Measurements from ENCODE around the gene ORM2. TPM values are rescaled to one million over a fixed set of nuclear protein-coding genes. Genes with fewer than 3 reads are reported as not detected.
A peak's percentile ranks its signal among the peaks of the same experiment; 100 is the strongest.

Gene ORM2
- total and polyA plus RNA-seq, 2 donors (not counting 1 experiment from before 2014, with no cell fraction given) = not detected

DNA sequence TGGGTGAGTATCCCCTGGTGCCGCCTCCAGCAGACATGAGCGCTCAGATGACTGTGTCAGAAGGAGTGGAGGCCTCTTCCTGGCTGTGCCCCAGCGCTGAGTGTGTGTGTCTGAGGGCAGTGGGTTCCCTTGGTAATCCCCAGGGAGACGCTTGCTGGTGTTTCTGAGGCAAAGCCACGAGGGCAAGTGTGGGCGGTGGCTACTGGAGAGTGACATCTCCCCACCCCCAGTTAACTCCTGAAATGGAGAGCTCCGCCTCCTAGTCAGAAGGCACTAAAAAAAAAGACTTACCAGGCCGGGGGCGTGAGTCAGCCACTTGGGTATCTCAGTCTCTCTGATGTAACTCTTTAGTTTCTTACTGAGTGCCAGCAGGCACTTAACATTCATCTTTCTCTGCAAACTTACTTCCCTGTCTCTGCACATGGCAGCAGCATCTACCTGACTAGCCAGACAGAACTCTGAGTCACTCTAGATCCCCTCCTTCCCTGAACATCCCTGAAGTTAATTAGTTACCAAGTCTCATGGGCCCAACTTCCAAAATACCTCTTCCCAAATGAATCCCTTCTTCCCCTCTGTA lies 19.3 kb downstream of the ORM2 start:
- H3K9ac ChIP-seq (ENCODE audit: low read length) = no peak overlapping the region
- peaks cover 44% of the 10 kb centered on the region for H3K4me1 Mint-ChIP-seq
- no peaks in the 10 kb centered on the region for H3K9me3 Mint-ChIP-seq (ENCODE audit: insufficient read depth)
- peaks cover 4 to 96% of the 10 kb centered on the region in 2 experiments for H3K36me3 ChIP-seq (replicated peaks in 1 of 2; ENCODE audit: control extremely low read depth in 1 of 2, control insufficient read depth in 1 of 2, extremely low read depth in 1 of 2, insufficient read depth in 2 of 2, low read length in 1 of 2)
- peak; percentile 94 for ATAC-seq (ENCODE audit: low read depth)
- peak overlapping the region; percentile 68 to 80 for H3K27ac ChIP-seq (ENCODE audit: low read length in 2 of 2)
- ChIA-PET CTCF (interaction anchor here (0.6 to 7.5 kb wide), 11 partner anchors 9 to 159 kb away, joined by 3 to 41 read pairs (median 4); partner anchors contain the start of gene AKNA), POLR2A (interaction anchor here (1.0 to 1.7 kb wide), 7 partner anchors 15 to 240 kb away, joined by 4 to 9 read pairs (median 5); partner anchors contain the start of gene AKNA)
- H3K9me3 ChIP-seq (ENCODE audit: control extremely low read depth in 1 of 3, control insufficient read depth in 2 of 3, insufficient read depth in 1 of 3, low read length in 2 of 3) = no peaks in the 10 kb centered on the region
- no peaks in the 10 kb centered on the region for H3K27me3 Mint-ChIP-seq
- peaks cover 65% of the 10 kb centered on the region for H4K20me1 ChIP-seq (ENCODE audit: control insufficient read depth, insufficient read depth, low read length, poor library complexity, severe bottlenecking)
- peak; percentile 91 for DNase-seq
- H3K4me1 ChIP-seq (ENCODE audit: control insufficient read depth in 2 of 2, insufficient read depth in 2 of 2, low read length in 2 of 2) = peaks cover 26 to 36% of the 10 kb centered on the region in 2 donors
- H3K4me3 ChIP-seq (ENCODE audit: control extremely low read depth in 1 of 5, extremely low read depth in 1 of 5, insufficient read depth in 1 of 5, low read depth in 2 of 5, low read length in 4 of 5) = no peak overlapping the region
- peak overlapping the region; percentile 97 for H3K27ac Mint-ChIP-seq
- intact Hi-C loops (cut with micrococcal nuclease) = loop anchor here (1.0 kb wide), 6 partner anchors 10 to 102 kb away; no protein-coding TSS in a partner anchor
- WGBS (ENCODE audit: insufficient coverage) = 0% methylated on average over 8 of the region's 9 CpGs
- H3K4me3 Mint-ChIP-seq = peak overlapping the region; percentile 83
- peak overlapping the region; percentile 53 for H3K4me2 ChIP-seq (replicated peaks; ENCODE audit: low read depth, low read length, poor library complexity, severe bottlenecking)
- no peak overlapping the region for H2AFZ ChIP-seq (ENCODE audit: insufficient read depth, low read depth, low read length, poor library complexity, severe bottlenecking)
- TF ChIP-seq, protein P1, sequence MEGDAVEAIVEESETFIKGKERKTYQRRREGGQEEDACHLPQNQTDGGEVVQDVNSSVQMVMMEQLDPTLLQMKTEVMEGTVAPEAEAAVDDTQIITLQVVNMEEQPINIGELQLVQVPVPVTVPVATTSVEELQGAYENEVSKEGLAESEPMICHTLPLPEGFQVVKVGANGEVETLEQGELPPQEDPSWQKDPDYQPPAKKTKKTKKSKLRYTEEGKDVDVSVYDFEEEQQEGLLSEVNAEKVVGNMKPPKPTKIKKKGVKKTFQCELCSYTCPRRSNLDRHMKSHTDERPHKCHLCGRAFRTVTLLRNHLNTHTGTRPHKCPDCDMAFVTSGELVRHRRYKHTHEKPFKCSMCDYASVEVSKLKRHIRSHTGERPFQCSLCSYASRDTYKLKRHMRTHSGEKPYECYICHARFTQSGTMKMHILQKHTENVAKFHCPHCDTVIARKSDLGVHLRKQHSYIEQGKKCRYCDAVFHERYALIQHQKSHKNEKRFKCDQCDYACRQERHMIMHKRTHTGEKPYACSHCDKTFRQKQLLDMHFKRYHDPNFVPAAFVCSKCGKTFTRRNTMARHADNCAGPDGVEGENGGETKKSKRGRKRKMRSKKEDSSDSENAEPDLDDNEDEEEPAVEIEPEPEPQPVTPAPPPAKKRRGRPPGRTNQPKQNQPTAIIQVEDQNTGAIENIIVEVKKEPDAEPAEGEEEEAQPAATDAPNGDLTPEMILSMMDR (IDR thresholded peaks at IDR 0.05) = no peak
- no peaks in the 10 kb centered on the region for H3K27me3 ChIP-seq (replicated peaks in 1 of 4; ENCODE audit: control extremely low read depth in 1 of 4, control insufficient read depth in 3 of 4, insufficient read depth in 4 of 4, low read length in 3 of 4)
- H3K79me2 ChIP-seq (ENCODE audit: control insufficient read depth, insufficient read depth, low read length) = peaks cover 39% of the 10 kb centered on the region

DNA sequence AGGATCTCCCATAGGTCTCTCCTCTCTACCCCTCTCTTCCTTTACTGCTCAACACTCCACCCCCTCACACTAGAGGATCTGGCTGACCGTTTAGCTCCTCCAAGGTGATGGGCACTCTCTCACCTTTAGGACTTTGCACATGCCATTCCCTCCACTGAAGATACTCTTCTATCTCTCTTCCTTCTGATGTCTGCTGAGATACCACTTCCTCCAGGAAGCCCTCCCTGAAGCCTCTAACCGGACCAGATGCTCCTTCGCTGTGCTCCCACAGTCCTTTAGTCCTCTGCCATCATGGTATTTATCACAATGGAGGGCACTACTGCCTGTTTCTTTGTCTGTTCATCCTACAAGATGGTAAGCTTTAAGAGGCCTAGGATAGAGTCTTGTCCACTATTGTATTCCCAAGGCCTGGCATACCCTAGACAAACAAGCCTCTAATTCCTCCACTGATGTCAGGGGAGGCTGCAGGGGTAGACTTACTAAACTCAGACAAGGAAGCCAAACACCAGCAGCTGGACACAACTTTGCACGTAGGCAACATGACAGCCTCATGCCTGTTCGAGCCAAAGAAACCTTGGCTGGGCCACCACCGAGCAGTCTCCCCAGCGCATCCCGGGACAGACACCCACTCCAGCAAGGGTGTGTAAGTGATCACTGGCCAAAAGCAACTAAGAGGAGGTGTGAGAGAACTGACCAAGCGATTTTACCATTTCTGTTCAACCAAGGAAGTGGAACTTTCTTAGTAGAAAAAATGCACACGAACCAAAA lies 20.2 kb downstream of the ORM2 start:
- H3K27ac Mint-ChIP-seq = peak overlapping the region; percentile 97
- H3K27me3 Mint-ChIP-seq = no peaks in the 10 kb centered on the region
- POLR2A ChIA-PET = interaction anchor here (1.2 to 1.7 kb wide), 5 partner anchors 23 to 48 kb away, joined by 3 to 9 read pairs (median 5); partner anchors contain the start of gene AKNA
- WGBS (ENCODE audit: insufficient coverage) = 95% methylated on average over 8 of the region's 10 CpGs
- no peak for ATAC-seq (ENCODE audit: low read depth)
- intact Hi-C loops (cut with micrococcal nuclease) = loop anchor here (1.0 kb wide), 6 partner anchors 11 to 101 kb away; no protein-coding TSS in a partner anchor
- peaks cover 39% of the 10 kb centered on the region for H3K79me2 ChIP-seq (ENCODE audit: control insufficient read depth, insufficient read depth, low read length)
- peaks cover 42% of the 10 kb centered on the region for H3K4me1 Mint-ChIP-seq
- H3K9ac ChIP-seq (ENCODE audit: low read length) = peak overlapping the region; percentile 8
- H3K4me3 Mint-ChIP-seq = peak overlapping the region; percentile 83
- CTCF ChIA-PET = interaction anchor here (1.0 to 7.5 kb wide), 3 partner anchors 22 to 41 kb away, joined by 3 to 41 read pairs (median 10); partner anchors contain the start of gene AKNA
- H4K20me1 ChIP-seq (ENCODE audit: control insufficient read depth, insufficient read depth, low read length, poor library complexity, severe bottlenecking) = peaks cover 57% of the 10 kb centered on the region
- H3K4me1 ChIP-seq (ENCODE audit: control insufficient read depth in 2 of 2, insufficient read depth in 2 of 2, low read length in 2 of 2) = peaks cover 26 to 36% of the 10 kb centered on the region in 2 donors
- no peak for DNase-seq
- no peak overlapping the region for H3K4me3 ChIP-seq (ENCODE audit: control extremely low read depth in 1 of 5, extremely low read depth in 1 of 5, insufficient read depth in 1 of 5, low read depth in 2 of 5, low read length in 4 of 5)
- H3K27ac ChIP-seq (ENCODE audit: low read length in 2 of 2) = peak overlapping the region; percentile 68 to 80
- H3K36me3 ChIP-seq (replicated peaks in 1 of 2; ENCODE audit: control extremely low read depth in 1 of 2, control insufficient read depth in 1 of 2, extremely low read depth in 1 of 2, insufficient read depth in 2 of 2, low read length in 1 of 2) = peaks cover 4 to 92% of the 10 kb centered on the region in 2 experiments
- no peak overlapping the region for H2AFZ ChIP-seq (ENCODE audit: insufficient read depth, low read depth, low read length, poor library complexity, severe bottlenecking)
- no peaks in the 10 kb centered on the region for H3K27me3 ChIP-seq (replicated peaks in 1 of 4; ENCODE audit: control extremely low read depth in 1 of 4, control insufficient read depth in 3 of 4, insufficient read depth in 4 of 4, low read length in 3 of 4)
- H3K9me3 Mint-ChIP-seq (ENCODE audit: insufficient read depth) = no peaks in the 10 kb centered on the region
- no peaks in the 10 kb centered on the region for H3K9me3 ChIP-seq (ENCODE audit: control extremely low read depth in 1 of 3, control insufficient read depth in 2 of 3, insufficient read depth in 1 of 3, low read length in 2 of 3)
- TF ChIP-seq, protein P1 (IDR thresholded peaks at IDR 0.05) = no peak
- TF ChIP-seq EZH2 (IDR thresholded peaks at IDR 0.05; ENCODE audit: borderline replicate concordance, insufficient read depth, low read depth, low read length, poor library complexity, severe bottlenecking) = no peak
- H3K4me2 ChIP-seq (replicated peaks; ENCODE audit: low read depth, low read length, poor library complexity, severe bottlenecking) = peak overlapping the region; percentile 53
